SK-N-MC (cell line): ENCODE data around the gene CHRNB1.

Experiments used
- EZH2 ChIP-seq: fragments of 200-600 bp; sonication (generic); IDR thresholded peaks from one replicate; pipeline ENCODE4 v1.6.1; 2017; ENCODE audit warnings: antibody characterized with exemption
- FOXP2 ChIP-seq: optimal IDR thresholded peaks from 2 replicates; pipeline ENCODE3; 2011; ENCODE audit warnings: mild to moderate bottlenecking, moderate library complexity; ENCODE audit not compliant: insufficient read depth; ENCODE audit errors: extremely low read length, control extremely low read depth
- POLR2AphosphoS5 ChIP-seq: IDR thresholded peaks from 2 replicates; pipeline ENCODE4 v1.6.1; 2012; ENCODE audit warnings: mild to moderate bottlenecking, low read depth, low read length, borderline replicate concordance

DNA sequence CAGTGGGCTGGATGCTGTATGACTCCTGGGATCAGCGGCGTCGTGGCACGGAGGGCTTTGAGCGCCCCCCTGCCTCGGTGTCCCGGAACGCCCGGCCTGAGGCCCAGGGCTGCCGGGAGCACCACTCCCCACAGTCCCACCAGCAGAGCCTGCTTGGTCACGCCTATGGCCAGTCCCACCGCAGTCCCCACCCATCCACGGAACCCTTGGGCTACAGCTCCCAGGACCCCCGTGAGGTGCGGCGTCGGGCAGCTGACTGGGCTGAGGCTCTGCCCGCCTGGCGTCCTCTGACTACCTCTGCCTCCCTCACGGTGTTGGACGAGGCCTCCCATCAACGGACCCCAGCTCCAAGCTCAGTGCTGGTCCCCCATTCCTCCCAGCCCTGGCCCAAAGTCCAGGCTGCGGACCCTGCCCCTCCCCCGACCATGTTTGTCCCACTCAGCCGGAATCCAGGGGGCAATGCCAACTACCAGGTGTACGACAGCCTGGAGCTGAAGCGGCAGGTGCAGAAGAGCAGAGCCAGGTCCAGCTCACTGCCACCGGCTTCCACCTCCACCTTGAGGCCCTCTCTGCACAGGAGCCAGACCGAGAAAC, 17.9 kb upstream of the CHRNB1 start:
- TF ChIP-seq POLR2AphosphoS5 (no peak), EZH2 (no peak), FOXP2 (no peak)
